Stimulated activated CD8-positive, alpha-beta memory T cell treated with anti-CD3 and anti-CD28 coated beads, Interleukin-15, amount 100 ng/mL, for 24 hours (primary cell): ENCODE data around the gene MACF1.
"Not testable (repeated sequence)": the region's sequence is repeated elsewhere in the genome, so short reads cannot be mapped to it uniquely, and the experiment has no call there.

Source experiments
- DNase-seq: peaks from one replicate; pipeline ENCODE4 v3.0.0-alpha.2; 2020; ENCODE audit warnings: low read depth

MACF1 gene

GRCh38 chr1:39204441-39205081 is at the start of gene MACF1:
Gene MACF1, plus strand, starts transcription at chr1:39204695. Its CDS starts 328 bp downstream, at chr1:39205023.
- no peak for DNase-seq

GRCh38 chr1:39157304-39157703 is 47.2 kb upstream of the MACF1 start:
- DNase-seq = no peak

- no peak for DNase-seq
Measured at GRCh38 chr1:39158327-39159086, 46.0 kb upstream of the MACF1 start.

GRCh38 chr1:39159224-39160036 is 45.1 kb upstream of the MACF1 start:
- DNase-seq = no peak

- DNase-seq = no peak
Measured at GRCh38 chr1:39160703-39161102, 43.8 kb upstream of the MACF1 start.

GRCh38 chr1:39161811-39162210 is 42.7 kb upstream of the MACF1 start:
- DNase-seq = not testable (repeated sequence)

GRCh38 chr1:39163469-39163868 is 41.0 kb upstream of the MACF1 start:
- no peak for DNase-seq

GRCh38 chr1:39164256-39164655 is 40.2 kb upstream of the MACF1 start:
- DNase-seq = no peak

GRCh38 chr1:39165049-39165448 is 39.4 kb upstream of the MACF1 start:
- no peak for DNase-seq

- DNase-seq = no peak
Measured at GRCh38 chr1:39165488-39165887, 39.0 kb upstream of the MACF1 start.

- DNase-seq = no peak
Measured at GRCh38 chr1:39167632-39168209, 36.8 kb upstream of the MACF1 start.

- no peak for DNase-seq
Measured at GRCh38 chr1:39168301-39169080, 36.0 kb upstream of the MACF1 start.

- DNase-seq = no peak
Measured at GRCh38 chr1:39170731-39171667, 33.5 kb upstream of the MACF1 start.

- DNase-seq = no peak
Measured at GRCh38 chr1:39173119-39173994, 31.1 kb upstream of the MACF1 start.

- no peak for DNase-seq
Measured at GRCh38 chr1:39173995-39174380, 30.5 kb upstream of the MACF1 start.

GRCh38 chr1:39174390-39175081 is 30.0 kb upstream of the MACF1 start:
- DNase-seq = no peak

- no peak for DNase-seq
Measured at GRCh38 chr1:39177706-39178105, 26.8 kb upstream of the MACF1 start.

- no peak for DNase-seq
Measured at GRCh38 chr1:39178541-39179431, 25.7 kb upstream of the MACF1 start.
